Measurements from ENCODE around the gene SLC40A1. TPM values are rescaled to one million over a fixed set of nuclear protein-coding genes. Genes with fewer than 3 reads are reported as not detected.

The SLC40A1 gene
- polyA plus RNA-seq, 4 donors: 72.6 to 527 (median 154) TPM

DNA sequence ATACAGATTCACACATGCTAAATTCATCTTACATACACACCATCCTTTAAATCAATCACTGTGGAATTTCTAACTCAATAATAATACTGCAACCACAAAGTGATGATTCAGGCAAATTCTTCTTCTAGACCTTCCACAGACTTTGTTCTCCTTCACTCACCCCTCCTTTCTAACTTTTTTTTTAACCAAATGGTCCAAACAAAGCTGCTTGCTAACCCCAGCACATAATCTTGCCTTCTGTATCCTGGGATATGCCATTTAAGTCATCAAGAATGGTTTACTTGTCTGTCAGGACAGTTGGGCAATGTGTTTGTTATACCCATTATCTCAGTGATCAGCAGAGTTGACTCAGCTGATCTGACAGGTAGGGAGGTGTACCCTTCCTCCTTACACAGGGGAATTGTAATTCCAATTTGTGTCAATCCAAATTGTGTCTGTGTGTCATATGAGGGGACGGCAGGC is 10.0 kb downstream of the SLC40A1 start:
- Histone ChIP-seq H3K27ac (ENCODE audit: low read depth in 1 of 3, low read length in 2 of 3) (peak overlapping the region in 2 of 3 donors; percentile 0 to 20), H3K36me3 (ENCODE audit: control insufficient read depth in 3 of 3, insufficient read depth in 2 of 3, low read depth in 1 of 3, low read length in 3 of 3) (peaks cover 8 to 13% (median 9%) of the 10 kb centered on the region in 3 donors), H3K9me3 (ENCODE audit: control insufficient read depth in 2 of 2, insufficient read depth in 1 of 2, low read depth in 1 of 2, low read length in 1 of 2) (no peaks in the 10 kb centered on the region), H3K4me1 (ENCODE audit: control insufficient read depth in 3 of 3, insufficient read depth in 2 of 3, low read depth in 1 of 3, low read length in 2 of 3) (peaks cover 5 to 34% (median 19%) of the 10 kb centered on the region in 3 donors), H3K27me3 (ENCODE audit: control insufficient read depth in 3 of 3, insufficient read depth in 3 of 3, low read length in 3 of 3) (no peaks in the 10 kb centered on the region), H3K4me3 (ENCODE audit: low read depth in 1 of 3, low read length in 3 of 3) (no peak overlapping the region)
- FAIRE-seq: no peak
- WGBS, 3 donors: 86 to 96% (median 94%) methylated on average over 1 of the region's 1 CpG
- DNase-seq: no peak

DNA sequence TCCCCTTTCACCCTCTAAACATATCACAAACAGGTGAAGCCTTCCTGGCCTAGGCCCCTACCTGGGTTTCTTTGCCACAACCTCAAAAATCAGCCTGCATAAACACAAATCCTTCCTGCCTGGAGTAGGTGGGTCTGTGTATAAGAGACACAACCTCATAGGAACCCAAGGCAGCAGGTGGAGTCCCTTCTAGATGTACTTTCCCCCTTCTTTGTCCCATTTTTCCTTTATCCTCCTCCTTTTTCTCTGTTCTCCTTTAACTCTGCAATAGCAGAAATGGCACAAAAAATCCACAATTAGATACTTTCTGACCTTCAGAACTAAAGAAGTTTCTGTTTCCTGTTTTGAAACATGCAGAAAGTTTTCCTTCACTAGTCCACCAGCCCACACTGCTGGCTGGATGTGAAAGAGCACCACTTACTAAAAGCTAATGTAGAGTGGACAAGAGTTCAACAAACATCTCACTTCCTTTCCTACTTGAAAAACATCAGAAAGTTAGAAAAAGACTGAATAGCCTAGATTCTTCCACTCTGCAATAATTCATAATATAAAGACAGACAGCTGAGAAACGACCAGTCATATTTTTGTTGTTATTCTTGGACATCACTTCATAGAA is 11.2 kb downstream of the SLC40A1 start:
- Histone ChIP-seq H3K4me3 (ENCODE audit: low read depth in 1 of 3, low read length in 3 of 3) (no peak overlapping the region), H3K36me3 (ENCODE audit: control insufficient read depth in 3 of 3, insufficient read depth in 2 of 3, low read depth in 1 of 3, low read length in 3 of 3) (peaks cover 13 to 15% (median 14%) of the 10 kb centered on the region in 3 donors), H3K27me3 (ENCODE audit: control insufficient read depth in 3 of 3, insufficient read depth in 3 of 3, low read length in 3 of 3) (no peaks in the 10 kb centered on the region), H3K9me3 (ENCODE audit: control insufficient read depth in 2 of 2, insufficient read depth in 1 of 2, low read depth in 1 of 2, low read length in 1 of 2) (no peaks in the 10 kb centered on the region), H3K27ac (ENCODE audit: low read depth in 1 of 3, low read length in 2 of 3) (peak overlapping the region; percentile 12 to 68 (median 65)), H3K4me1 (ENCODE audit: control insufficient read depth in 3 of 3, insufficient read depth in 2 of 3, low read depth in 1 of 3, low read length in 2 of 3) (peaks cover 5 to 24% (median 19%) of the 10 kb centered on the region in 3 donors)
- 20 to 33% (median 24%) methylated on average over 1 of the region's 1 CpG for WGBS, 3 donors
- FAIRE-seq (no peak), DNase-seq (no peak)

DNA sequence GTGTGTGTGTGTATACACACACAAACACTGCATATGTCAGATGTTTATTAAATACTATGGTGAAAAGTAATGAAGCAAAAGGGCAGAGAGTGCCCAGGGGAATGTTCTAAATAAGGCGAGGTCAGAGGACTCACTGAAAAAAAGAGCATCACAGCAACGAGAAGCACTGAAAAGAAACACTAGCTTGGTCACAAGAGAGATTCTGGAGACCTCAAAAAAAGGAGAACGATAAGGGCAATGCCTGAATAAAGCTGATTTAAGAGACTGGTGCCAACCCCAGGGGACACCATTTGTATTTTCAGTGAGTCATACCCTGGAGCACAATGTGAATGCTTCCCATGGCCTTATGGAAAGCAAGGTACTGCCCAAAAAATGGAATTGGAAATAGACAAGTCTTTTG is 14.5 kb downstream of the SLC40A1 start:
- Histone ChIP-seq H3K9me3 (ENCODE audit: control insufficient read depth in 2 of 2, insufficient read depth in 1 of 2, low read depth in 1 of 2, low read length in 1 of 2) (no peaks in the 10 kb centered on the region), H3K36me3 (ENCODE audit: control insufficient read depth in 3 of 3, insufficient read depth in 2 of 3, low read depth in 1 of 3, low read length in 3 of 3) (peaks cover 12 to 26% (median 16%) of the 10 kb centered on the region in 3 donors), H3K27ac (ENCODE audit: low read depth in 1 of 3, low read length in 2 of 3) (peak overlapping the region in 1 of 3 donors; percentile 17), H3K27me3 (ENCODE audit: control insufficient read depth in 3 of 3, insufficient read depth in 3 of 3, low read length in 3 of 3) (no peaks in the 10 kb centered on the region), H3K4me1 (ENCODE audit: control insufficient read depth in 3 of 3, insufficient read depth in 2 of 3, low read depth in 1 of 3, low read length in 2 of 3) (peaks cover 5 to 22% (median 15%) of the 10 kb centered on the region in 3 donors), H3K4me3 (ENCODE audit: low read depth in 1 of 3, low read length in 3 of 3) (no peak overlapping the region)
- DNase-seq (no peak), FAIRE-seq (no peak)
- WGBS, 3 donors: 61 to 71% (median 66%) methylated on average over 3 of the region's 3 CpGs

DNA sequence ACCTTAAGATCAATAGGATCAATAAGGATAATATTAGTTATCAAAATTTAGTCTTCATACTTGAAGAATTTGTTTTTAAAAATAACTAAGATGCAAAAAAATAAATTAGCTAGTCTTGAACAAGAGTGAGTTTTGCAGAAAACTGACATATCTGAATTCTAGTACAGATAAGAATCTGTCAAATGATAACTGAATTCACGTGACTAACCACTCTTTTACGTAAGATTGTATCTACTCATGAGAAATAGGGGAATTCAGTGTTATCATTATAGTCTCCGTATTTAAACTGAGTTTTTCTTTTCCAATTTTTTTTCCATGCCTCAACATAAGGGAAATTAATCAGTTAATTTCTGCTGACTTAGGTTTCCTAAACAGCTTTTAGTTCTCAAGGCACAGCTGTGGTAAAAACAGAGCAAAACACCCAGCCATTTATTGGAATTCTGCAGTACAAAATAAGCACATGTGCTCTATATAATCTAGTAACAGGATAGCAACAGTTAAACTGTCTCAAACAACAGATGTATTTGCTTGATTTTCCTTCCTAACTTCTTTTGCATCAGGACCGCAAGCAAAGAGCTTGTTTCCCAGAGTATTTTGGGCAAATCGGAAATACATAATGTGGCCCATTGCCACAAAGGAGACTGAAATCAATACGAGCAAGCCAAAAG is 19.1 kb downstream of the SLC40A1 start:
- 34 to 57% (median 34%) methylated on average over 6 of the region's 6 CpGs for WGBS, 3 donors
- DNase-seq (no peak), FAIRE-seq (no peak)
- Histone ChIP-seq H3K9me3 (ENCODE audit: control insufficient read depth in 2 of 2, insufficient read depth in 1 of 2, low read depth in 1 of 2, low read length in 1 of 2) (no peaks in the 10 kb centered on the region), H3K27me3 (ENCODE audit: control insufficient read depth in 3 of 3, insufficient read depth in 3 of 3, low read length in 3 of 3) (no peaks in the 10 kb centered on the region), H3K27ac (ENCODE audit: low read depth in 1 of 3, low read length in 2 of 3) (peak overlapping the region in 2 of 3 donors; percentile 9 to 21), H3K36me3 (ENCODE audit: control insufficient read depth in 3 of 3, insufficient read depth in 2 of 3, low read depth in 1 of 3, low read length in 3 of 3) (peaks cover 5 to 29% (median 11%) of the 10 kb centered on the region in 3 donors), H3K4me1 (ENCODE audit: control insufficient read depth in 3 of 3, insufficient read depth in 2 of 3, low read depth in 1 of 3, low read length in 2 of 3) (peaks cover 3 to 42% (median 7%) of the 10 kb centered on the region in 3 donors), H3K4me3 (ENCODE audit: low read depth in 1 of 3, low read length in 3 of 3) (no peak overlapping the region)

DNA sequence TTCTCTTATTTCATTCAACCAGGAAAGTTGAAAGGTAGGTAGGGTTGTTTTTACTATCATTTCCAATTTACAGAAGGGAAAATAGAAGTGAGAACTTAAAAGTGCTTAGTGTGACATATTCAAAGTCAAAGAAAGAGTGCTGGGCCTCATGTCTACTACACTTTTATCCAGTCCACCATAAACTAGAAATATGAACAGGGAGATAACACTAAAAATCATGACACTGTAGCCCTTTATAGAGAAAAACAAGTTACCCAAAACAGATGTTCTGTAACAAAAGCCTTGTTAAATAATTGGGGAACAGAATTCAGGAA is 20.4 kb downstream of the SLC40A1 start:
- H3K4me3 ChIP-seq (ENCODE audit: low read depth in 1 of 3, low read length in 3 of 3): no peak overlapping the region
- H3K9me3 ChIP-seq (ENCODE audit: control insufficient read depth in 2 of 2, insufficient read depth in 1 of 2, low read depth in 1 of 2, low read length in 1 of 2): no peaks in the 10 kb centered on the region
- H3K36me3 ChIP-seq (ENCODE audit: control insufficient read depth in 3 of 3, insufficient read depth in 2 of 3, low read depth in 1 of 3, low read length in 3 of 3): peaks cover 5 to 27% (median 7%) of the 10 kb centered on the region in 3 donors
- FAIRE-seq (no peak), DNase-seq (no peak)
- peaks cover 2 to 52% (median 6%) of the 10 kb centered on the region in 3 donors for H3K4me1 ChIP-seq (ENCODE audit: control insufficient read depth in 3 of 3, insufficient read depth in 2 of 3, low read depth in 1 of 3, low read length in 2 of 3)
- H3K27ac ChIP-seq (ENCODE audit: low read depth in 1 of 3, low read length in 2 of 3): peak overlapping the region in 1 of 3 donors; percentile 86
- H3K27me3 ChIP-seq (ENCODE audit: control insufficient read depth in 3 of 3, insufficient read depth in 3 of 3, low read length in 3 of 3): no peaks in the 10 kb centered on the region

DNA sequence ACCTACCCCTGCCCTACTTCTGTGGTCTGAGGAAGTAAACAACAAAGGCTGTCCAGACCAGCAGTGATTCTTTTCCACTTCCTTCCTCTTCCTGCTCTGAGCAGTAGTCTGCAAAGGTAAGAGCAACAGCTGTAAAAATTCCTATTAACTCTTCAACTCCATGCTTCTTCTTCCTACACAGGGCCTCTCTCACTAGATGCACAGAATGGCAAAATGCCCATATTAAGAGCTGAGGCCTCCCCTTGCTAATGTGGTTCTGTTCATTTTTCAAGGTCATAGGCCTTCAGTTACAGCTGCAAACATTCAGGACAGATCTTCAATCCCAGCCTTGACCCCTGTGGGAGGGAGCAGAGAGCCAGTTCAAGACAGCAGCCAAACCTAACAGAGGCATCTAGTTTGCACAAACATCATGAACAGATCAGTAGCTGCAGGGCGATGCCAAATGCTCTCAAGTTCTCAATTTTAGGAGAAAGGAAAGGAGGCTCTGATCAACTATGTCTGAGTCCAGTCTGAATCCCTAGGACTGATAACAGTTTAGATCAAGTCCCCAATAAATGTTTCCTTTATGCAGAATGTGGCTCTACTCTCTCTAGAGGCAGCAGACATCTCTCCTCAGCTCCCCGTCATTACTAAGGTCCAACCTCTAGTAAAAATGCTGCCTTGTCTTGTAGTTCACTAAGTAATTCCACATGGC is 20.9 kb downstream of the SLC40A1 start:
- H3K27me3 ChIP-seq (ENCODE audit: control insufficient read depth in 3 of 3, insufficient read depth in 3 of 3, low read length in 3 of 3): no peaks in the 10 kb centered on the region
- H3K36me3 ChIP-seq (ENCODE audit: control insufficient read depth in 3 of 3, insufficient read depth in 2 of 3, low read depth in 1 of 3, low read length in 3 of 3): peaks cover 3 to 23% (median 5%) of the 10 kb centered on the region in 3 donors
- FAIRE-seq: no peak
- peaks cover 2 to 57% (median 6%) of the 10 kb centered on the region in 3 donors for H3K4me1 ChIP-seq (ENCODE audit: control insufficient read depth in 3 of 3, insufficient read depth in 2 of 3, low read depth in 1 of 3, low read length in 2 of 3)
- whole genome bisulfite sequencing, 3 donors: 63 to 94% (median 91%) methylated on average over 2 of the region's 2 CpGs
- DNase-seq: peak in 1 of 2 donors; percentile 28
- no peaks in the 10 kb centered on the region for H3K9me3 ChIP-seq (ENCODE audit: control insufficient read depth in 2 of 2, insufficient read depth in 1 of 2, low read depth in 1 of 2, low read length in 1 of 2)
- H3K27ac ChIP-seq (ENCODE audit: low read depth in 1 of 3, low read length in 2 of 3): peak overlapping the region in 2 of 3 donors; percentile 7 to 86
- H3K4me3 ChIP-seq (ENCODE audit: low read depth in 1 of 3, low read length in 3 of 3): no peak overlapping the region

DNA sequence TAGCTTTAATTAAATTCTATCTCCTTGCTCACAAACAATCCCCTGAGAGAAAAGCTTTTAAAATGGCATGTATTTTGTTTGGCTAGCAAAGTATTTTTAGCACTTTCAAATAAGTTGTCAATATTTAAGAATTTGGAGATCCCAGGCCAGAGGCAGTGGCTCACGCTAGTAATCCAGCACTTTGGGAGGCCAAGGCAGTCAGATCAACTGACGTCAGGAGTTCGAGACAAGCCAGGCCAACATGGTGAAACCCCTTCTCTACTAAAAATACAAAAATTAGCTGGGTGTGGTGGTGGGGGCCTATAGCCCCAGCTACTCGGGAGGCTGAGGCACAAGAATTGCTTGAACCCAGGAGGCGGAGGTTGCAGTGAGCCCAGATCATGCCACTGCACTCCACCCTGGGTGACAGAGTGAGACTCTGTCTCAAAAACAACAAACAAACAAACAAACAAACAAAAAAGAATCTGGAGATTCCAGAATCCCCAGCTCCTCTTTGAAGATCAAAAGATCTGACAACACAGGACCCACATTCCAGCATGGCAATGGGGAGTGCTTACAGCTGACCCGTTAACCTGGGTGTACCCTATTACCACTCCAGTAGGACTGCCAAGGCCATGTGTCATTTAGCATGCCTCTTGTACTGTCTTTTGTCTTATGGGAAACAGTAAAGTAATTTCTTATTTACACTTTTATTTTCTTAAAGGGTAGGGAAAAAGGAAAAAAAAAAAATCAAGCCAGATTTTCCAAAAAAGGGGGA is 21.9 kb downstream of the SLC40A1 start:
- Histone ChIP-seq H3K4me3 (ENCODE audit: low read depth in 1 of 3, low read length in 3 of 3) (no peak overlapping the region), H3K27ac (ENCODE audit: low read depth in 1 of 3, low read length in 2 of 3) (peak overlapping the region in 2 of 3 donors; percentile 4 to 86), H3K4me1 (ENCODE audit: control insufficient read depth in 3 of 3, insufficient read depth in 2 of 3, low read depth in 1 of 3, low read length in 2 of 3) (peaks cover 2 to 64% (median 6%) of the 10 kb centered on the region in 3 donors), H3K9me3 (ENCODE audit: control insufficient read depth in 2 of 2, insufficient read depth in 1 of 2, low read depth in 1 of 2, low read length in 1 of 2) (no peaks in the 10 kb centered on the region), H3K36me3 (ENCODE audit: control insufficient read depth in 3 of 3, insufficient read depth in 2 of 3, low read depth in 1 of 3, low read length in 3 of 3) (peaks cover 2 to 15% (median 2%) of the 10 kb centered on the region in 3 donors), H3K27me3 (ENCODE audit: control insufficient read depth in 3 of 3, insufficient read depth in 3 of 3, low read length in 3 of 3) (no peaks in the 10 kb centered on the region)
- WGBS, 3 donors: 77 to 92% (median 88%) methylated on average over 6 of the region's 6 CpGs
- no peak for DNase-seq
- no peak for FAIRE-seq

DNA sequence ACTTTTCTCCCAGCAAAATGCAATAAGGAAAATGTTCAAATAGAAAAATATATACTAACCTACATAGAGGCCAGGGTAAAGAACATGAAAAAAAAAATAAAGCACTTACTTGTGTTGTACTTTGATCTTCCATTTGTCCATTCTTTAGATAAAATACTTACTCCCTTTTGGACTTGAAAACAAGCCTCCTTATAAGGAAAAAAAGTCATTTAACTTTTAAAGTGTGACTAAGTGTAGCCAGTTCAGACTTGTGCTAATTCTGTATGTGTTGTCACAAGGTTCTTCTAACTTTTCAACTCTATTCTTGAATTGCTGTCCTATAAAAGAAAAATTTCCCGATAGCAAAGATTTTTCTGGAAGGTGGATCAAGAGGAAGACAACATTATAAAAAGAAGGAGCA is 23.2 kb downstream of the SLC40A1 start:
- peak overlapping the region in 1 of 3 donors; percentile 86 for H3K27ac ChIP-seq (ENCODE audit: low read depth in 1 of 3, low read length in 2 of 3)
- H3K36me3 ChIP-seq (ENCODE audit: control insufficient read depth in 3 of 3, insufficient read depth in 2 of 3, low read depth in 1 of 3, low read length in 3 of 3): peaks cover 2 to 8% (median 2%) of the 10 kb centered on the region in 3 donors
- DNase-seq: peak; percentile 69 to 72
- WGBS, 3 donors: 16 to 47% (median 33%) methylated on average over 1 of the region's 1 CpG
- H3K9me3 ChIP-seq (ENCODE audit: control insufficient read depth in 2 of 2, insufficient read depth in 1 of 2, low read depth in 1 of 2, low read length in 1 of 2): no peaks in the 10 kb centered on the region
- FAIRE-seq: peak; percentile 19
- no peaks in the 10 kb centered on the region for H3K27me3 ChIP-seq (ENCODE audit: control insufficient read depth in 3 of 3, insufficient read depth in 3 of 3, low read length in 3 of 3)
- H3K4me3 ChIP-seq (ENCODE audit: low read depth in 1 of 3, low read length in 3 of 3): no peak overlapping the region
- peaks cover 2 to 67% (median 6%) of the 10 kb centered on the region in 3 donors for H3K4me1 ChIP-seq (ENCODE audit: control insufficient read depth in 3 of 3, insufficient read depth in 2 of 3, low read depth in 1 of 3, low read length in 2 of 3)
